ENCODE measurements around the gene PPP1R9A. TPM values are rescaled to one million over a fixed set of nuclear protein-coding genes. Genes with fewer than 3 reads are reported as not detected.

Gene PPP1R9A
- total RNA-seq, 4 donors from 2014 or later: 8.2 to 18.1 (median 10.0) TPM

GRCh38 chr7:95041031-95041430 lies 133.6 kb downstream of the PPP1R9A start:
- no peak for TF ChIP-seq CTCF (IDR thresholded peaks at IDR 0.05; ENCODE audit: low read depth)

- no peak for TF ChIP-seq CTCF (IDR thresholded peaks at IDR 0.05; ENCODE audit: low read depth)
Observed at GRCh38 chr7:95045236-95045923, 138.0 kb downstream of the PPP1R9A start.

- no peak for TF ChIP-seq CTCF (IDR thresholded peaks at IDR 0.05; ENCODE audit: low read depth)
Observed at GRCh38 chr7:95046494-95047240, 139.3 kb downstream of the PPP1R9A start.

- no peak for TF ChIP-seq CTCF (IDR thresholded peaks at IDR 0.05; ENCODE audit: low read depth)
Observed at GRCh38 chr7:95047291-95047690, 139.9 kb downstream of the PPP1R9A start.

GRCh38 chr7:95052566-95053094 lies 145.2 kb downstream of the PPP1R9A start:
- TF ChIP-seq CTCF (IDR thresholded peaks at IDR 0.05; ENCODE audit: low read depth): no peak

- TF ChIP-seq CTCF (IDR thresholded peaks at IDR 0.05; ENCODE audit: low read depth): no peak
Observed at GRCh38 chr7:95054386-95054785, 147.0 kb downstream of the PPP1R9A start.

- TF ChIP-seq CTCF (IDR thresholded peaks at IDR 0.05; ENCODE audit: low read depth): no peak
Observed at GRCh38 chr7:95055295-95055694, 147.9 kb downstream of the PPP1R9A start.
